Activated naive CD8-positive, alpha-beta T cell treated with anti-CD3 and anti-CD28 coated beads for 36 hours (primary cell): ENCODE results near the gene GINS1. TPM values are rescaled to one million over a fixed set of nuclear protein-coding genes. Genes with fewer than 3 reads are reported as not detected.

Experiments used
- DNase-seq: peaks from one replicate; pipeline ENCODE4 v3.0.0; 2021
- H3K27ac Mint-ChIP-seq: one replicate; pipeline ENCODE4 v1.8.0; 2022; ENCODE audit warnings: mild to moderate bottlenecking, moderate library complexity, mixed read lengths
- H3K27me3 Mint-ChIP-seq: one replicate; pipeline ENCODE4 v1.8.0; 2022; ENCODE audit warnings: mild to moderate bottlenecking, mixed read lengths
- H3K36me3 Mint-ChIP-seq: one replicate; pipeline ENCODE4 v1.8.0; 2021; ENCODE audit warnings: mild to moderate bottlenecking, mixed read lengths
- H3K4me1 Mint-ChIP-seq: one replicate; pipeline ENCODE4 v1.8.0; 2021; ENCODE audit warnings: mixed read lengths
- H3K4me3 Mint-ChIP-seq: one replicate; pipeline ENCODE4 v1.8.0; 2022; ENCODE audit warnings: mild to moderate bottlenecking, moderate library complexity, mixed read lengths
- H3K9me3 Mint-ChIP-seq: one replicate; pipeline ENCODE4 v1.8.0; 2022; ENCODE audit warnings: mixed read lengths
- total RNA-seq, 2 experiments: library from RNA; stranded (reverse); gene quantifications; one replicate each; pipeline ENCODE4 v1.2.3, GENCODE V29; 2021

Gene GINS1
- total RNA-seq, 2 experiments from 2014 or later = 33.9 to 34.1 TPM

GRCh38 chr20:25484911-25485511, 77.5 kb downstream of the GINS1 start:
- Mint-ChIP-seq H3K9me3 (no peaks in the 10 kb centered on the region), H3K4me3 (no peak overlapping the region), H3K27ac (no peak overlapping the region), H3K36me3 (no peaks in the 10 kb centered on the region), H3K27me3 (no peaks in the 10 kb centered on the region), H3K4me1 (peaks cover 26% of the 10 kb centered on the region)
- DNase-seq = no peak

- no peak for DNase-seq
- H3K9me3 Mint-ChIP-seq = no peaks in the 10 kb centered on the region
- no peaks in the 10 kb centered on the region for H3K36me3 Mint-ChIP-seq
- H3K27ac Mint-ChIP-seq = no peak overlapping the region
- H3K4me1 Mint-ChIP-seq = peaks cover 26% of the 10 kb centered on the region
- no peaks in the 10 kb centered on the region for H3K27me3 Mint-ChIP-seq
- H3K4me3 Mint-ChIP-seq = no peak overlapping the region
Observed at GRCh38 chr20:25485872-25486271, 78.4 kb downstream of the GINS1 start.

DNA sequence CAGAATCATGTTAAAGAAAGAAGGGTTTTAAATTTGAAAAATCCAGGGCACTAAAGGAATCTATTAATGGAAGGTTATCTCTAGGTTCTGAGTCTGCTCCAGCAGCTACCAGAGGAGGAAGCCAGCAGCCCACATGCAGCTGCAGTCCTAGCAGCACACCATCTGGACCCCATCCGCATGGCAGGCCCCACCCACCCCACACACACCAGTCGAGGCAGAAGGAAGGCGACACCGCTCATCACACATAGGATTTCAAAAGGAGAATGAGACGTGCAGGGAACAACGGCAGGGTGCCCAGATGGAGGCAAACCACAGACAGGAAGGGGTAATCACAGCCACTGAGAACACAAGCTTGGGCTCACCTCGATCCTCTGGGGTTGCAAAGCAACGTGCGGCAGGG, 78.9 kb downstream of the GINS1 start:
- Mint-ChIP-seq H3K4me1 (peaks cover 26% of the 10 kb centered on the region), H3K36me3 (no peaks in the 10 kb centered on the region), H3K4me3 (no peak overlapping the region), H3K27me3 (no peaks in the 10 kb centered on the region), H3K27ac (no peak overlapping the region), H3K9me3 (no peaks in the 10 kb centered on the region)
- DNase-seq = no peak

GRCh38 chr20:25487306-25487705, 79.8 kb downstream of the GINS1 start:
- DNase-seq = no peak
- H3K27me3 Mint-ChIP-seq = no peaks in the 10 kb centered on the region
- H3K4me3 Mint-ChIP-seq = no peak overlapping the region
- H3K4me1 Mint-ChIP-seq = peaks cover 26% of the 10 kb centered on the region
- no peaks in the 10 kb centered on the region for H3K9me3 Mint-ChIP-seq
- H3K36me3 Mint-ChIP-seq = no peaks in the 10 kb centered on the region
- H3K27ac Mint-ChIP-seq = no peak overlapping the region

DNA sequence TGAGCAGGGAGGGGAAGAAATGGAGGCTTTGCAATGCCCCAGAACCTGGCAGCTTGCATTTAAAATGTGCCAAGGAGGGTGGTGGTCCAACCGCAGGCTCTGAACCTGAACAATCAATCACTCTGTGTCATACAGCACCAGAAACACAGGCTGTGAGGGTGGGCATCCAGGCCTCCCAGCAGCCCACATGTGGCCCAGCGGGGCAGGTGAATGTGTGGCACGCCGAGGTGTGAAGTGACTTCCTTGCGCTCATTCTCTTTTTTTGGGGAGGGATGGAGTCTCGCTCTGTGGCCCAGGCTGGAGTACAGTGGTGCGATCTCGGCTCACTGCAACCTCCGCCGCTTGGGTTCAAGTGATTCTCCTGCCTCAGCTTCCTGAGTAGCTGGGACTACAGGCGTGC, 80.5 kb downstream of the GINS1 start:
- Mint-ChIP-seq H3K27ac (no peak overlapping the region), H3K27me3 (no peaks in the 10 kb centered on the region), H3K4me1 (peaks cover 26% of the 10 kb centered on the region), H3K36me3 (no peaks in the 10 kb centered on the region), H3K4me3 (no peak overlapping the region), H3K9me3 (no peaks in the 10 kb centered on the region)
- DNase-seq = no peak

DNA sequence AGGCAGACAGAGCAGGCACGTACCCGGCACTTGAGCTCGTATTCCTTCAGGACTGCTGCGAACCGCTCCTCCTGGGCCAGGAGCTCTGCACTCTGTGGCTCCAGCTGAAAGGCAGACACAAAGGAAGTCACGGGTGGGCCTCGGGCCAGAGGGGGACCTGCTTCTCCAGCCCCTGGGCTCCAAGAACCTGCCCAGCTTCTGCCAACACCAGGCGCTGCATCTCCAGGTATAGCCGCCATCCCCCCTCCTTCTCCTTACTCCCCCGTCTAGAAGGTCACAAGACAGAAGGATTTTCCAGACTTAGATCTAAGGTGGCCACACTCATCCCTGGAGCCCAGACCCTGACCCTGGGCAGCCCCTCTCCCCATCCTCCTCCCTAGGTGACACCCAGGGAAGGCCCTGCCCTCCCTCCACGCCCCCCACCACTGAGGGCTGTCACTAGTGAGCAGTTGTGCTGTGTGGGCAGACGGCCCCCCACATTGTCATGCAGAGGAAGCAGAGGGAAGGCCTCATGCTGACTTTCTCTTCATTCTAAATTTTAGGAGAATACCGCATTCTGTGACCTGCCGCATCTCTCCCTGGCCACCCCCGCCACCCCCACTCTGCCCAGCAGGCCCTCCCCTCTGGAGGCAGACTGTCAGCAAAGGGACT, 81.9 kb downstream of the GINS1 start:
- DNase-seq = no peak
- no peaks in the 10 kb centered on the region for H3K27me3 Mint-ChIP-seq
- no peaks in the 10 kb centered on the region for H3K9me3 Mint-ChIP-seq
- H3K4me3 Mint-ChIP-seq = no peak overlapping the region
- H3K36me3 Mint-ChIP-seq = no peaks in the 10 kb centered on the region
- peaks cover 21% of the 10 kb centered on the region for H3K4me1 Mint-ChIP-seq
- no peak overlapping the region for H3K27ac Mint-ChIP-seq

DNA sequence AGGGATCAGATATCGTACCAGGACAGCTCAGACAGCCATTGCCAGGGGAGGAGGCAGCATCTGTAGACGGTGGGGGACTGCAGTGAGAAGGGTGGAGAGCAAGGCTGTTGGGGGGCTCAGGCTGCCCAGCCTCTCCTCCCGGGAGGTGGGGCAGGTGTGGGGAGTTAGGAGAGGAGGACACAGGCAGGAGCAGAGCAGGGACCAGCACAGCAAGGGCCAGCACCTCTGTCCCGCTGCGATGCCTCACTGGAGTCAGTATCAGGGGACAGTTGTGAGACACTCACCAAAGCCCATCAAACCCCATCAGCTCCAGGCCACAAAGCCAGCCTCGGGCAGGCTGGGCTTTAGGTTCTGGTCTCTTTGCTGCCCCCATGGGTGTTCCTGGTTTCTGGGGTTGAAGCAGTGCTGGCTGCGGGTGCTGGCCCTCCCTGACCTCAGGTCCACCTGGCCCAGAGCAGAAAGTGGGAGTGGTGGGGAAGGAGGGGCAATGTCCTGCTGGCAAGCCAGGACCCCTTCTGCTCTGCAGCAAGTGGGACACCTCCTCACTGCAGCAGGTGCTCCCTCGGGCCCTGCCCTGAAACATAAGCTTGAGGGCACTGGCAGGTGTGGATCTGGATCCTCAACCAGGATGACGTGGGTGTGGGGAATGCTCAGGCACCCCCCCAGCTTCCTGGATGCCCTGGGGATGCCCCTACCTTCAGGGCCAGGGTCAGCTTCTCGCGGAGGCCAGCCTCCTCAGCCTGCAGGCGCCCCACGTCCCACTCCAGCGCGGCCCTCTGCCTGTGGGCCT, 83.4 kb downstream of the GINS1 start:
- no peaks in the 10 kb centered on the region for H3K36me3 Mint-ChIP-seq
- H3K27ac Mint-ChIP-seq = no peak overlapping the region
- peaks cover 8% of the 10 kb centered on the region for H3K4me1 Mint-ChIP-seq

GRCh38 chr20:25491446-25492038, 84.1 kb downstream of the GINS1 start:
- no peaks in the 10 kb centered on the region for H3K9me3 Mint-ChIP-seq
- H3K27me3 Mint-ChIP-seq = no peaks in the 10 kb centered on the region
- no peaks in the 10 kb centered on the region for H3K36me3 Mint-ChIP-seq
- H3K4me3 Mint-ChIP-seq = no peak overlapping the region
- no peak overlapping the region for H3K27ac Mint-ChIP-seq
- H3K4me1 Mint-ChIP-seq = peaks cover 3% of the 10 kb centered on the region
- DNase-seq = no peak

More for the DNA sequence above, 83.4 kb downstream of the GINS1 start:
- H3K27me3 Mint-ChIP-seq = no peaks in the 10 kb centered on the region
- H3K4me3 Mint-ChIP-seq = no peak overlapping the region
- DNase-seq = no peak
- H3K9me3 Mint-ChIP-seq = no peaks in the 10 kb centered on the region

- Mint-ChIP-seq H3K27me3 (no peaks in the 10 kb centered on the region), H3K9me3 (no peaks in the 10 kb centered on the region), H3K36me3 (no peaks in the 10 kb centered on the region), H3K4me3 (no peak overlapping the region), H3K27ac (no peak overlapping the region), H3K4me1 (no peaks in the 10 kb centered on the region)
- no peak for DNase-seq
Observed at GRCh38 chr20:25493137-25493536, 85.7 kb downstream of the GINS1 start.

DNA sequence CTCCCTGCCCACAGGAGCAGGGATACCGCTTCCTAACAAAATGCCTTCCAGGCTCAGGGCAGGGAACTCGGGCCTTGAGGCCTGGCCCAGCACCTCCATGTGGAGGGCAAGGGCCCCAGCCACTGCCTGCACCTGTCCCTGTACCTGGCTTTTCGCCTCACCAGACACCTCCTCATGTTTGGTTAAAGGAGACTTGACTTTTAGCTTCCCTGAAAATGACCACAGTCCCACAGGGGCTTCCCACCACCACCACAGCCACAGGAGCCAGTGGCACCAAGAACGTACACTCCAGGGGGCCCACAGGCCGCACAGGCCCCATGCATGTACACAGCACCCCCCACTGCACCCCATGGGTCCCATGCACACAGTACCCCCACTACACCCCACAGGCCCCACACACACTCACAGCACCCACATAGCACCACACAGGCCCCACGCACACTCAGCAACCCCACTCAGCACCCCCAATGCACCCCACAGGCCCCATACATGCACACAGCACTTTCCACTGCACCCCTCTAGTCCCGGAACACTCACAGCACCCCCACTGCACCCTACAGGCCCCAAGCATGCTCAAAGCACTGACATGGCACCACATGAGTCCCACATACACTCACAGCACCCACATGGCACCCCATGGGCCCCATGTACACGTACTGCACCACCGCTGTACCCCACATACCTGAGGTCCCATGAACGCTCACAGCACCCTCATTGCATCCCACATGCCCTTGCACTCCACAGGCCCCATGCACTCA, 86.5 kb downstream of the GINS1 start:
- no peak for DNase-seq
- Mint-ChIP-seq H3K9me3 (no peaks in the 10 kb centered on the region), H3K36me3 (no peaks in the 10 kb centered on the region), H3K4me1 (no peaks in the 10 kb centered on the region), H3K27me3 (no peaks in the 10 kb centered on the region), H3K4me3 (no peak overlapping the region), H3K27ac (no peak overlapping the region)

DNA sequence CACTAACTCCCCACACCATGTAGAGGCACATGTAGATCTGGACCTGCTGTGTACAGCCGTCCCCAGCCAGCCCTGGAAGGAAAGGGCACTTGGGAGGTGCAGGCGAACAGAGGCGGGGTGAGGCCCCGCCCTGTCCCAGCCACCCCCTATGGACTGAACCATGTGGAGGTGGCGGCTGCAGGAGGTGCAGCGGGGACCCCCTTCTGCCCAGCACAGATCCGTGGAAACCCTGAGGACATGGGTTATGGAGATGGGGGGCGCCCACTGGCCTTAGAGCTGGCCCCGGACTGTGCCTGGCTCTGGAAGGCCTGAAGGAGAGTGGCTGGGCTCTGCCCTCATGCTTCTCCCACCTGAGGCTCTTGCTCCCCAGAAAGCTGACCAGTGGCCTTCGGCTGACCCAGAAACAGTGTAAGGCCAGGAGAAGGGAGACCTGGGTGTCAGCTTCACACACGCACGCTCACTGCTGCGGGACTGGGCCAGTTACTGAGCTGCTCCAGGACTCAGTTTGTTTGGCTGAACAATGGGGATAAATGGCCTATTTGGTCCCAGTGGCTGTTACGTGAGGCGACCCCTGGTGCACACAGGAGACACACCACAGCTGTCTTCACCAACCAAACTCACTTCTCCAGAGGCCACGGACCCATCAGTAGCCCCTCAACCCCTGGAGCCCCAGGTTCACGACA, 87.2 kb downstream of the GINS1 start:
- H3K4me3 Mint-ChIP-seq = no peak overlapping the region
- H3K27ac Mint-ChIP-seq = no peak overlapping the region
- no peaks in the 10 kb centered on the region for H3K9me3 Mint-ChIP-seq

DNA sequence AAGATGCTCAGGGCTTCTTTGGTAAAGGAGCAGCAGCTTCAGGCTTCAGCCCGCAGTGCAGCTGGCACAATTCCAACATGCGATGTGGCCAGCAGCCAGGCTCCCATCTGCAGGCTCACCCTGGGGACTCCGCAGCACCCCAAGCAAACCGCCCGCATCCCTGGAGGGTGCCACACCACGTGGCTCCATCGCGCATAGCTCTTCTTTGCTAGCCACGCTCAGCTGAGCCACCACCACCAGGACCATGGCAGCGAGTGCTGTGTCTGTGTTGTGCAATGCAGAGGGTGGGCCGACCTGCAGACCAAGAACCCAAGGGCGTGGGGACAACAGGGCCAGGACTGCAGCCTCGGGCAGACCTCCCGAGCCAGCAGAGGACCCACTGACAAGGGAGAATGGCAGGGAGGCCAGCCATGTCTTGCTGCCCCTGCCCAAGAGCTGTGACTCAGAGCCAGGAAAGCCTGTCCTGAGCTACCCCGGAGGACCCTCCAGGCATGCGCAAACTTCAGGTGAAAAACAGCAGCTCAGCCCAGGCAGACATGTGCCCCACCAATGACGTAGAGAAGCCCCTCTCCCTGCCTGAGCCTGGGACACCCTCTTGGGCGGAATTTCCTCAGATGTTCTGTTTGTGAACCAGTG, 87.8 kb downstream of the GINS1 start:
- Mint-ChIP-seq H3K36me3 (no peaks in the 10 kb centered on the region), H3K27ac (no peak overlapping the region), H3K27me3 (no peaks in the 10 kb centered on the region), H3K4me3 (no peak overlapping the region), H3K9me3 (no peaks in the 10 kb centered on the region), H3K4me1 (no peaks in the 10 kb centered on the region)
- DNase-seq = no peak

More for the DNA sequence above, 87.2 kb downstream of the GINS1 start:
- no peaks in the 10 kb centered on the region for H3K27me3 Mint-ChIP-seq
- H3K36me3 Mint-ChIP-seq = no peaks in the 10 kb centered on the region
- no peaks in the 10 kb centered on the region for H3K4me1 Mint-ChIP-seq
- no peak for DNase-seq

GRCh38 chr20:25496165-25496967, 88.9 kb downstream of the GINS1 start:
- Mint-ChIP-seq H3K4me3 (no peak overlapping the region), H3K27me3 (no peaks in the 10 kb centered on the region)

More at GRCh38 chr20:25496165-25496967, 88.9 kb downstream of the GINS1 start:
- DNase-seq = no peak
- H3K4me1 Mint-ChIP-seq = no peaks in the 10 kb centered on the region
- H3K36me3 Mint-ChIP-seq = no peaks in the 10 kb centered on the region
- H3K27ac Mint-ChIP-seq = no peak overlapping the region
- no peaks in the 10 kb centered on the region for H3K9me3 Mint-ChIP-seq
